ENCODE data around the gene CIP2A. TPM values are rescaled to one million over a fixed set of nuclear protein-coding genes. Genes with fewer than 3 reads are reported as not detected.

CIP2A gene
- total RNA-seq, 1 donor from 2014 or later, result 2.5 TPM

GRCh38 chr3:108511055-108511454 is 78.2 kb downstream of the CIP2A start:
- no peak for DNase-seq (ENCODE audit: low spot score)

GRCh38 chr3:108510496-108510895 is 78.7 kb downstream of the CIP2A start, which contains the start of gene MYH15:
TSS of gene MYH15 (minus strand) at chr3:108510596. CDS start at chr3:108510530, 66 bp downstream.
- no peak for DNase-seq (ENCODE audit: low spot score)

GRCh38 chr3:108509871-108510270 is 79.4 kb downstream of the CIP2A start:
- DNase-seq (ENCODE audit: low spot score), result no peak

- no peak for DNase-seq (ENCODE audit: low spot score)
Observed at GRCh38 chr3:108509263-108509662, 80.0 kb downstream of the CIP2A start.

- DNase-seq (ENCODE audit: low spot score), result no peak
Observed at GRCh38 chr3:108507902-108508301, 81.3 kb downstream of the CIP2A start.

- no peak for DNase-seq (ENCODE audit: low spot score)
Observed at GRCh38 chr3:108505811-108506210, 83.4 kb downstream of the CIP2A start.

GRCh38 chr3:108503722-108504121 is 85.5 kb downstream of the CIP2A start:
- no peak for DNase-seq (ENCODE audit: low spot score)

GRCh38 chr3:108501535-108501934 is 87.7 kb downstream of the CIP2A start:
- no peak for DNase-seq (ENCODE audit: low spot score)

GRCh38 chr3:108500728-108501127 is 88.5 kb downstream of the CIP2A start:
- DNase-seq (ENCODE audit: low spot score), result no peak

Other genes with a start within 250 kb of the CIP2A start
- gene MYH15, start 78.8 kb downstream of the CIP2A start, total RNA-seq, result not detected
- gene DZIP3, start 284 bp upstream of the CIP2A start, total RNA-seq, result 11.5 TPM
- gene RETNLB, start 168.0 kb upstream of the CIP2A start, total RNA-seq, result not detected
- 0.78 TPM for gene TRAT1, start 233.3 kb upstream of the CIP2A start, total RNA-seq

All from mucosa of gallbladder (tissue), 1 donor.